ENCODE data around the gene NCAPD3. TPM values are rescaled to one million over a fixed set of nuclear protein-coding genes. Genes with fewer than 3 reads are reported as not detected.

Gene NCAPD3
- total RNA-seq, 1 experiment from 2014 or later, result 52.2 TPM

- H4K5ac ChIP-seq (ENCODE audit: insufficient read length, low read depth, low read length), result no peak overlapping the region
- no peaks in the 10 kb centered on the region for H3K79me1 ChIP-seq (ENCODE audit: insufficient read depth, low read depth, low read length, poor library complexity, severe bottlenecking)
- DNase-seq, result peak; percentile 65
- no peak overlapping the region for H2BK120ac ChIP-seq (ENCODE audit: low read depth, low read length, poor library complexity, severe bottlenecking)
- H3K4ac ChIP-seq (ENCODE audit: low read depth, low read length), result no peak overlapping the region
- no CpG with 5 or more reads among the region's 10 CpGs for WGBS (ENCODE audit: extremely low coverage, insufficient read length, low lambda C conversion rate)
- no peak overlapping the region for H4K91ac ChIP-seq (ENCODE audit: insufficient read length, low read depth, low read length)
- H3K56ac ChIP-seq (ENCODE audit: insufficient read length, low read depth, low read length), result no peak overlapping the region
- no peak overlapping the region for H2BK5ac ChIP-seq (ENCODE audit: insufficient read length, low read length)
- H2BK15ac ChIP-seq (ENCODE audit: low read depth, low read length), result no peak overlapping the region
- no peaks in the 10 kb centered on the region for H4K20me1 ChIP-seq (ENCODE audit: control insufficient read depth, insufficient read depth, insufficient read length)
- H3K27me3 Mint-ChIP-seq (ENCODE audit: low read depth), result peaks cover 2% of the 10 kb centered on the region
- H3K27me3 ChIP-seq (ENCODE audit: insufficient read depth, low read length), result no peaks in the 10 kb centered on the region
- peaks cover 3 to 5% of the 10 kb centered on the region in 2 experiments; a peak in 3 of 4 replicates for H3K4me1 Mint-ChIP-seq
- peaks cover 56 to 59% (median 57%) of the 10 kb centered on the region in 3 experiments for H3K36me3 Mint-ChIP-seq (ENCODE audit: insufficient read depth in 1 of 3, low read depth in 3 of 3)
- H3K27ac Mint-ChIP-seq, result no peak overlapping the region; a peak in 2 of 7 replicates
- no peak overlapping the region for H3K23ac ChIP-seq (ENCODE audit: insufficient read length, low read depth, low read length)
- H3K18ac ChIP-seq (ENCODE audit: insufficient read length, low read depth, low read length), result no peak overlapping the region
- no peak overlapping the region for H2AFZ ChIP-seq (ENCODE audit: low read length)
- no peak overlapping the region for H4K8ac ChIP-seq (replicated peaks; ENCODE audit: insufficient read length, low read depth, low read length)
- TF ChIP-seq, protein P1, sequence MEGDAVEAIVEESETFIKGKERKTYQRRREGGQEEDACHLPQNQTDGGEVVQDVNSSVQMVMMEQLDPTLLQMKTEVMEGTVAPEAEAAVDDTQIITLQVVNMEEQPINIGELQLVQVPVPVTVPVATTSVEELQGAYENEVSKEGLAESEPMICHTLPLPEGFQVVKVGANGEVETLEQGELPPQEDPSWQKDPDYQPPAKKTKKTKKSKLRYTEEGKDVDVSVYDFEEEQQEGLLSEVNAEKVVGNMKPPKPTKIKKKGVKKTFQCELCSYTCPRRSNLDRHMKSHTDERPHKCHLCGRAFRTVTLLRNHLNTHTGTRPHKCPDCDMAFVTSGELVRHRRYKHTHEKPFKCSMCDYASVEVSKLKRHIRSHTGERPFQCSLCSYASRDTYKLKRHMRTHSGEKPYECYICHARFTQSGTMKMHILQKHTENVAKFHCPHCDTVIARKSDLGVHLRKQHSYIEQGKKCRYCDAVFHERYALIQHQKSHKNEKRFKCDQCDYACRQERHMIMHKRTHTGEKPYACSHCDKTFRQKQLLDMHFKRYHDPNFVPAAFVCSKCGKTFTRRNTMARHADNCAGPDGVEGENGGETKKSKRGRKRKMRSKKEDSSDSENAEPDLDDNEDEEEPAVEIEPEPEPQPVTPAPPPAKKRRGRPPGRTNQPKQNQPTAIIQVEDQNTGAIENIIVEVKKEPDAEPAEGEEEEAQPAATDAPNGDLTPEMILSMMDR (conservative IDR thresholded peaks at IDR 0.05), result peak; percentile 78
- H3K9me3 Mint-ChIP-seq, result peaks cover 47 to 48% of the 10 kb centered on the region in 2 experiments
- H3K23me2 ChIP-seq (ENCODE audit: insufficient read length, low read depth, low read length, poor library complexity, severe bottlenecking), result no peaks in the 10 kb centered on the region
- H3K14ac ChIP-seq (ENCODE audit: insufficient read depth, low read length), result no peak overlapping the region
- no peak overlapping the region for H3K4me3 Mint-ChIP-seq
- no peak overlapping the region for H3K9ac ChIP-seq (ENCODE audit: extremely low read depth, insufficient read length, low read length)
- no peak overlapping the region for H2BK12ac ChIP-seq (ENCODE audit: insufficient read length, low read depth, low read length)
- no peaks in the 10 kb centered on the region for H3K4me1 ChIP-seq (ENCODE audit: insufficient read depth, low read length)
- H3K27ac ChIP-seq (ENCODE audit: insufficient read length, low read depth, low read length), result no peak overlapping the region
- no peak overlapping the region for H3K4me2 ChIP-seq (ENCODE audit: insufficient read depth, insufficient read length, low read length)
- H3T11ph ChIP-seq (ENCODE audit: low read length), result no peak overlapping the region
- no peak overlapping the region for H2BK20ac ChIP-seq (ENCODE audit: low read depth, low read length, poor library complexity, severe bottlenecking)
- peaks cover 25% of the 10 kb centered on the region for H3K9me3 ChIP-seq (ENCODE audit: control insufficient read depth, low read depth, low read length)
- H2AK5ac ChIP-seq (ENCODE audit: insufficient read length, low read length), result no peak overlapping the region
- H3K79me2 ChIP-seq (ENCODE audit: insufficient read depth, low read length), result no peaks in the 10 kb centered on the region
Observed at GRCh38 chr11:134139873-134140331, 83.9 kb downstream of the NCAPD3 start.
